BJ (cell line): ENCODE measurements around the gene TRIM64C. TPM values are rescaled to one million over a fixed set of nuclear protein-coding genes. Genes with fewer than 3 reads are reported as not detected.
"Not testable (repeated sequence)": the region's sequence is repeated elsewhere in the genome, so short reads cannot be mapped to it uniquely, and the experiment has no call there.

Experiments used
- CTCF ChIA-PET: fragments of 350-600 bp; formaldehyde crosslinking; extraction: SDS; loops from one replicate; lab custom pipeline; 2021; ENCODE audit warnings: antibody characterized with exemption, inconsistent platforms; lab: Yijun Ruan, JAX
- POLR2A ChIA-PET: fragments of 300-600 bp; sonication (Branson Sonifier 250); formaldehyde crosslinking; extraction: SDS; loops from one replicate; lab custom pipeline; 2021; ENCODE audit warnings: antibody characterized with exemption; lab: Charles Lee
- DNase-seq: peaks from one replicate; pipeline ENCODE4 v3.0.0-alpha.2; 2011; ENCODE audit warnings: low read depth
- H3K27me3 ChIP-seq: 2 replicates; pipeline ENCODE4 v1.6.0; 2011; ENCODE audit warnings: low read length; ENCODE audit not compliant: control insufficient read depth, insufficient read depth
- H3K36me3 ChIP-seq: 2 replicates; pipeline ENCODE4 v1.5.1; 2011; ENCODE audit warnings: low read length; ENCODE audit not compliant: control insufficient read depth, insufficient read depth
- H3K4me3 ChIP-seq: 2 replicates; pipeline ENCODE4 v1.5.1; 2011; ENCODE audit warnings: low read depth, mild to moderate bottlenecking, control low read depth, low read length
- polyA minus RNA-seq: library from RNA; depleted of rRNA, polyadenylated mRNA; stranded (reverse); fragments of >200 nt; gene quantifications from 2 replicates; pipeline ENCODE4 v1.2.3, GENCODE V29; 2011; rRNA and poly(A)+ RNA removed
- polyA plus RNA-seq: library from polyadenylated mRNA; depleted of rRNA; stranded (reverse); fragments of >200 nt; gene quantifications from 2 replicates; pipeline ENCODE4 v1.2.3, GENCODE V29; 2011; rRNA removed
- small RNA-seq: library from RNA; depleted of rRNA; stranded (forward); fragments of <200 nt; gene quantifications from one replicate; pipeline ENCODE3, GENCODE V24; 2012; ENCODE audit warnings: low replicate concordance, low read depth; ENCODE audit not compliant: insufficient read length

TRIM64C gene
- polyA plus RNA-seq (not detected in 2 replicates), polyA minus RNA-seq (not detected in 2 replicates)

- POLR2A ChIA-PET, H3K4me3 ChIP-seq, H3K27me3 ChIP-seq, CTCF ChIA-PET, H3K36me3 ChIP-seq, DNase-seq: not testable (repeated sequence)
Observed at GRCh38 chr11:49059012-49059411, at the start of gene TRIM64C. Gene TRIM64C (minus strand): TSS chr11:49059112. CDS start chr11:49059112, 0 bp downstream.

GRCh38 chr11:49102356-49102755 is 43.4 kb upstream of the TRIM64C start:
- POLR2A ChIA-PET, H3K4me3 ChIP-seq, CTCF ChIA-PET, H3K36me3 ChIP-seq, H3K27me3 ChIP-seq, DNase-seq: not testable (repeated sequence)

GRCh38 chr11:49069897-49070296 is 11.0 kb upstream of the TRIM64C start:
- H3K27me3 ChIP-seq, CTCF ChIA-PET, H3K4me3 ChIP-seq, DNase-seq, H3K36me3 ChIP-seq, POLR2A ChIA-PET: not testable (repeated sequence)

- POLR2A ChIA-PET, H3K4me3 ChIP-seq, DNase-seq, CTCF ChIA-PET, H3K27me3 ChIP-seq, H3K36me3 ChIP-seq: not testable (repeated sequence)
Observed at GRCh38 chr11:49049821-49050220, 9.1 kb downstream of the TRIM64C start.

GRCh38 chr11:49048229-49048628 is 10.7 kb downstream of the TRIM64C start:
- DNase-seq, POLR2A ChIA-PET, H3K36me3 ChIP-seq, H3K27me3 ChIP-seq, CTCF ChIA-PET, H3K4me3 ChIP-seq: not testable (repeated sequence)

- H3K4me3 ChIP-seq, POLR2A ChIA-PET, CTCF ChIA-PET, H3K27me3 ChIP-seq, H3K36me3 ChIP-seq, DNase-seq: not testable (repeated sequence)
Observed at GRCh38 chr11:49028523-49028922, 30.4 kb downstream of the TRIM64C start, which contains the start of gene TRIM49B. Gene TRIM49B (plus strand): TSS chr11:49028823. CDS start chr11:49031600, 2,777 bp downstream.

Small RNA genes lying within 50 kb of the gene (small RNA-seq; reads per million reads assigned to genes)
- gene AC084851.1 = not detected

Other genes with a start within 250 kb of the TRIM64C start
- not detected in 2 replicates for gene TRIM51G, start 75.2 kb downstream of the TRIM64C start, polyA plus RNA-seq
- not detected in 2 replicates for gene TRIM49B, start 30.3 kb downstream of the TRIM64C start, polyA plus RNA-seq
- not detected in 2 replicates for gene FOLH1, start 149.5 kb upstream of the TRIM64C start, polyA plus RNA-seq